ENCODE data around the gene TNFRSF11A.
A peak's percentile ranks its signal among the peaks of the same experiment; 100 is the strongest.

Gene TNFRSF11A

GRCh38 chr18:62384610-62385097 lies 59.5 kb downstream of the TNFRSF11A start:
- DNase-seq = no peak

DNA sequence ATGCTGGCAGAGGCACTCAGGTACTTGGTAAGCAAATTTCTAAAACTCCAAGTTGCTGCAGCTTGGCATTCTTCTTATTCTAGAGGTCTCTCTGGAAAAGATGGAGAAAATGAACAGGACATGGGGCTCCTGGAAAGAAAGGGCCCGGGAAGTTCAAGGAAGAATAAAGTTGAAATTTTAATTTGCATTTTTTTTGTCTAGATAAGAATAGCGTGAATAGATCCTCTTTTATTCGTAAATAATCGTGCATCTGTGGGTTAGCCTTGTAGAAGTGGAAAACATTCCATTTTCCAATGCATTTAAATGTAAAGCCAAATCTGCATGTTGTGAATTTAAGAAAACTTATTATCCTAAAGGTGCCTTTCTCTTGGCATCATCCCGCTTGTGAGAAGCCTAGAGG lies 61.0 kb downstream of the TNFRSF11A start:
- DNase-seq = no peak

- DNase-seq = no peak
These were observed 61.5 kb downstream of the TNFRSF11A start for GRCh38 chr18:62386601-62387000.

- DNase-seq = no peak
These were observed 62.1 kb downstream of the TNFRSF11A start for GRCh38 chr18:62387257-62387656.

GRCh38 chr18:62388855-62389760 lies 64.0 kb downstream of the TNFRSF11A start:
- no peak for DNase-seq

DNA sequence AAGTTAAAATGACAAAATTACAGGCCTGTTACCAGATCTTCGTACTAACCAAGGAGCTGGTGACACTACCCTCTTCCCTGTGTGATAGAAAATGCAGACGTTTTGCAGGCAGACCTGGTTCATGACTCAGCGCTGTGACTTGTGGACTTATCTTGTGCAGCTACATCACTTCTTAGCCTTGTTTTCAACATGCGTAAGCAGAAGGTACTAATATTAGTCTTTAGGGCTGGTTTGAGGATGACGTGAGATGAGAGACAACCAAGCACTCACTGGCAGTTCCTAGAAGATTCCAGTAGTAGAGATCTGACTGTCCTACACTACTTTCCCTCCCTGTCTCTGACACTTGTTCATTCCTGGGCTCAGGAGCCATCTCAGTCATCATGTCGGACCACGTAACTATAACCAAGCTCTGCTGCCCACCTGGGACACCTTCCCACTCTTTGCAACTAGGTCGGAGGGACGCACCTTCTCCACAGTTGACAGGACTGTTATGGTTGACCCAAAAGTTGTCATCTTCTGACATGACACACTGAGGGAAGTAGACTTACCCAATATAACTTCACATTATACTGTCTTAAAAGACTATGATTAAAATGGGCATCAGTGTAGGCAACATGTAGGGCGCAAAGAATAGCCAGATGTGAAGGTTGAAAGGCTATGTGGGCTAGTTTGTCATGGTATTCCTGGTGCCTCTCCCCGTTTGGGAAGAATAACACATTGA lies 64.8 kb downstream of the TNFRSF11A start:
- no peak for DNase-seq

- no peak for DNase-seq
These were observed 69.1 kb downstream of the TNFRSF11A start for GRCh38 chr18:62394006-62394763.

- no peak for DNase-seq
These were observed 71.3 kb downstream of the TNFRSF11A start for GRCh38 chr18:62396381-62396780.

DNA sequence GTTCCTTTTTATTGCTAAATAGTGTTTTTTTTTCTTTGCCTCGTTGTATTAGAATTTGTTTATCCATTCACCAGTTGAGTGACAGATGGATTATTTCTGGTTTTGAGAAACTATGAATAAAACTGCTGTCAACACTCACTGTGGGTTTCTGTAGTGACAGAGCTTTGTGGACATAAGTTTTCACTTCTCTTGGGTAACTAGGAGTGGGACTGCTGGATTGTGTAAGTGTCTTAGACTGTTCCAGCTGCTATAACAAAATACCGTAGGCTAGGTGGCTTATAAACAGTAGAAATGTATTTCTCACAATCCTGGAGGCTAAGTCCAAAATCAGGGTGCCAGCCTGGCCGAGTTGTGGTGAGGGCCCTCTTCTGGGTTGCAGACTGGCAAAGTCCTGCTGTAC lies 71.9 kb downstream of the TNFRSF11A start:
- no peak for DNase-seq

GRCh38 chr18:62398291-62398690 lies 73.2 kb downstream of the TNFRSF11A start:
- no peak for DNase-seq

DNA sequence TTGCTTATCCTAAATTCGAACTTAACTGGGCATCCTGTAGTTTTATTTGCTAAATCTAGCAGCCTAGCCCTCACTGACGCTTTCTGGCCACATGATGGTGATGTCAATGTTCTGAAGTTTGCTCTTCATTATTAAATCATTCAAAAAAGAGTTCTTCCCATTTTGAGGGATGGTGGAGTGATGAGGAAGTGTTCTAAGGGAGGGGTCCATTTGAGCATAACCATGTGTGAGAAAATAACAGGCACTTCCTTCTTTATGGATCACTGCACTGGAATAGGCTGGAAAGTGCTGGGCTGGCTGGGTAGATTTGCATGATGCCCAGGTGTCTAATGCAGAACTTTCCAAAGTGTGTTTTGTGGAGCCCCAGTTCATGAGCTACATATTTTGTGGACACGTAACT lies 74.2 kb downstream of the TNFRSF11A start:
- no peak for DNase-seq

DNA sequence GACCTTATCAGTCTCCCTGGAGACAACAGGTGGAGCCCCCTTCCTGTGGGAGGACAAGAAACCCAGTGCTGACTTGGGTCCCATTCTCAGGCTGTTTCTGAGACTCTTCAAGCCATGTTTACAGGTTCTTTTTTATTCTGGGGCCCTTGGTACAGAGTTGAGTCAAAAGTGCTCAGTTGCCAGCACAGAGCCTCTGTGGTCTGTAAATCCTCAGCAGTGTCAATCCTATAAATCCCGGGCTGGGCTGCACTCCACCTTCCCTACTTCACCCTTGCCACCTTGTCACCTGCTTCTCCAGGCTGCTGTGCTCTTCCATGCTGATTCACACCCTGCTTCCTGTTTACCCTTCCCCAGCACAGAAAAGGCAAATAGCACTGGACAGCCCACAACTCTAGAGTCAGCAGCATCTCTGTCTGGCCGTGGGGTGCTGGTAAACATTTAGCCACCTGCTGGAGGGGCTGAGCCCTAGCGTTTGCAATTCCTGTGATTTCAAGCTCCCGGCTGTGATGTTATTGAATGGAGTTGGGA lies 74.7 kb downstream of the TNFRSF11A start:
- DNase-seq = no peak

GRCh38 chr18:62400916-62401315 lies 75.8 kb downstream of the TNFRSF11A start:
- no peak for DNase-seq

- DNase-seq = no peak
These were observed 77.3 kb downstream of the TNFRSF11A start for GRCh38 chr18:62402342-62402948.

DNA sequence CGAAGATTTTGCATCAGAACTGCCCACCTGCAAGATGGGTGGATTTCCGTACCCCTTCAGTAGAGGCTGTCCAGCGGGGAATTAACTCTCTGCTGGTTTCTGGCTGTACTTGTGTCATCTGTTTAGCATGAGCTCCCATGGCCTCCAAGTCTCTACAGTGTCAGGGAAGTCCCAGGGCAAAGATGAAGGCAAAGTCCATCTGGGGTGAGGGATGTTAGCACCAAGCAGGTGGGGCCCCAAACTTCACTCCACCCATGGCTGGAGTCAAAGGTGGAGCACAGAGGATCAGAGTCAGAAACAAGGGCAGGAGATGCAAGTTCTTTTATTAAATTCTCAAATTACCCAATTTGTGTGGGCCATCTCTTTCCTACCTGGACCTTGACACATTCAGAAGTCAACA lies 78.0 kb downstream of the TNFRSF11A start:
- DNase-seq = no peak

DNA sequence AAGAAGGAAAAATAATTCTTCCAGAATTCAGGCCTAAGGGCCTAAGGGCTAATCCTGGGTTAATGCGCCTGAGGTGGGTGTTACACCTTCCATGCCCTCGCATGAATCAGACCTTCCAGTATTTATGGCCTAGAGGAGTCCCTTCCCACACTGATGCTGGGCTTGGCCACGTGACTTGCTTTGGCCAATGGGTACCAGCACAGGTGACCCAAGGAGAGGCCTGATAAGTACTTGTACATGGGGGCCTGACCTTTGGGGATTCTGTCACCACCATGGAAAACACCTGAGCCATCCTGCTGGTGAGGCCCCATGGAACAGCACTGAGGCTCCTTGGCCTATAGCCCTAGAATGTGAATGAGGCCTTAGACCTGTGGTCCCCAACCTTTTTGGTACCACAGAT lies 79.8 kb downstream of the TNFRSF11A start:
- no peak for DNase-seq

- no peak for DNase-seq
These were observed 82.5 kb downstream of the TNFRSF11A start for GRCh38 chr18:62407660-62408059.

GRCh38 chr18:62409821-62410220 lies 84.7 kb downstream of the TNFRSF11A start:
- no peak for DNase-seq

GRCh38 chr18:62412231-62412979 lies 87.3 kb downstream of the TNFRSF11A start:
- DNase-seq = no peak

DNA sequence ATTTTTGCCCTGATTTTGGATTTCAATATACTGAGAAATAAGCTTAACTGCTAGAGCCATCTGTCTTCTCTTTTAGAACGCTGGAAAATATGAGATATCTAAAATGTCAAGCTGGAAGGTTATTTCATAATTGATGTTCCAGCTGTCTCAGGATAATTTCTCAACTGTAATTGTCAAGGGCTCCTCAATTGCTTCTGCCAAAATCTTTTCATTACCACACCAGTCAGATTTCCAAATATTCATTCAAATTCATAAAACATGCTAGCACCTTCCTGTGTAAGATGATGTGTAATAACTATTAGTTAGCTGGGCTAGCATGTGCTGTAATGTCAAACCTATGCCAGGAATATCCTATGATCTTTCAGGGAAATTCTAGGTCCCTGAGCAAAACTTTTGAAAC lies 88.1 kb downstream of the TNFRSF11A start:
- no peak for DNase-seq

DNA sequence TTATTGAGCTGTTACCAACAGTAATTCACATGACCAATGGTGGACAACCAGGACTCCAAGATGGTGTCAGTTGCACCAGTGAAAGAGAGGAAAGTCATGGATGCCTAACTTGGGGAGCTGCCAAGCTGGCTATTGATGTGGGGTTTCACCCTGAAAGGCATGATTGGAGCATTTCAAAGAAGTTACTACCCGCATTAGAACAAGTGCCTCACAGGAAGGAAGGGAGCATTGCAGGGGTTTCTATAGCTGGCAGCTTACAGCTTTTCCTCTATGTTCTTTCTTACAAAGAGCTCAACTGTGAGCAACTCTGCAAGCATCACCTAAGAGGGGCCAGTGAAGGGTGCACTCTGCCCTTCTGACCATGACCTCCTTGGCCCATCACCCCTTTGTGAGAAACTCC lies 93.1 kb downstream of the TNFRSF11A start:
- no peak for DNase-seq

DNA sequence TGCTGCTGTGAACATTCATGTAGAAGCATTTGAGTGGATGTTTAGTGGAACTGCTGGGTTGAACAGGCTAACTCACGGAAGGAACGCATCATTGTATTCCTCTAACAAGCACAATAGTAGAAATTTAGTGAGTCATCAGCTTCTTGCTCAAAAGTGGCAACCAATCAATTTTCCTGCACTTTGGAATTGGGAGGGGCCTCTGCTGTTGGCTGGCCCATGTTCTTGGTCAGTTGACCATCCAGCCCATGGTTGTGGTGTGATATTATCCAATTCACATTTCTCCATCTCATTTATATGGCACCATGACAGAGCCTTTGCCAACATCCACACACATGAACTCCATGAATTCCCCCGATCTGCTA lies 95.0 kb downstream of the TNFRSF11A start:
- peak in 1 of 2 experiments; percentile 43 for DNase-seq

Data from stimulated activated CD4-positive, alpha-beta T cell treated with anti-CD3 and anti-CD28 coated beads, Interleukin-4, amount 100 ng/mL, for 4 hours (primary cell).